ENCODE data around the gene SLC2A11.

The SLC2A11 gene

GRCh38 chr22:23842599-23842998 lies 15.1 kb upstream of the SLC2A11 start:
- no peak for TF ChIP-seq CTCF (IDR thresholded peaks at IDR 0.05; ENCODE audit: low read depth, low read length)
- Histone ChIP-seq H3K4me1 (peaks cover 5% of the 10 kb centered on the region), H3K36me3 (peaks cover 6% of the 10 kb centered on the region), H3K27me3 (no peaks in the 10 kb centered on the region), H3K4me3 (ENCODE audit: low read depth, low read length) (no peak overlapping the region), H3K9me3 (no peaks in the 10 kb centered on the region)
- DNase-seq: no peak

- Histone ChIP-seq H3K27me3 (no peaks in the 10 kb centered on the region), H3K4me1 (peaks cover 7% of the 10 kb centered on the region), H3K9me3 (no peaks in the 10 kb centered on the region), H3K36me3 (no peaks in the 10 kb centered on the region), H3K4me3 (ENCODE audit: low read depth, low read length) (no peak overlapping the region)
- no peak for DNase-seq
- TF ChIP-seq CTCF (IDR thresholded peaks at IDR 0.05; ENCODE audit: low read depth, low read length): no peak
Measured at GRCh38 chr22:23844739-23845202, 12.9 kb upstream of the SLC2A11 start.

- Histone ChIP-seq H3K36me3 (no peaks in the 10 kb centered on the region), H3K27me3 (no peaks in the 10 kb centered on the region), H3K4me3 (ENCODE audit: low read depth, low read length) (no peak overlapping the region), H3K9me3 (no peaks in the 10 kb centered on the region), H3K4me1 (peaks cover 7% of the 10 kb centered on the region)
- no peak for DNase-seq
- no peak for TF ChIP-seq CTCF (IDR thresholded peaks at IDR 0.05; ENCODE audit: low read depth, low read length)
Measured at GRCh38 chr22:23845265-23846080, 12.2 kb upstream of the SLC2A11 start.

DNA sequence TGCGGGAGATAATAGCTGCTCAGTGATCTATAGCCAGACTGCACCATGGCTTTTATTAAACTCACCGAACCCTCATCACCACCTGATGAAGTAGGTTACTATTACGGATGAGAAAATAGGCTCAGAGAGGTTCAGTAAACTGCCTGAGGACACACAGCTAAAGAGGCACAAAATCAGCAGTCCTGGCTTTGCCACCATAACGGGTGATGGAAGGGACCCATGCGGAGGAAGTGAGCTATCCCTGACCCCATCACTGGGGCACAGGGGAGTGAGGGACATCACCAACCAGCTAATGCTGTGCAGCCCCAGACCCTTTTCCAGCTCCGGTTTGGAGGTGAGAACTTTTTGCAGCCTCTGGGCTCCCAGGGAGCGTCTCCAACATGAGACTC lies 11.6 kb upstream of the SLC2A11 start:
- no peak for TF ChIP-seq CTCF (IDR thresholded peaks at IDR 0.05; ENCODE audit: low read depth, low read length)
- Histone ChIP-seq H3K9me3 (no peaks in the 10 kb centered on the region), H3K36me3 (no peaks in the 10 kb centered on the region), H3K27me3 (no peaks in the 10 kb centered on the region), H3K4me1 (peaks cover 7% of the 10 kb centered on the region), H3K4me3 (ENCODE audit: low read depth, low read length) (no peak overlapping the region)
- DNase-seq: no peak

DNA sequence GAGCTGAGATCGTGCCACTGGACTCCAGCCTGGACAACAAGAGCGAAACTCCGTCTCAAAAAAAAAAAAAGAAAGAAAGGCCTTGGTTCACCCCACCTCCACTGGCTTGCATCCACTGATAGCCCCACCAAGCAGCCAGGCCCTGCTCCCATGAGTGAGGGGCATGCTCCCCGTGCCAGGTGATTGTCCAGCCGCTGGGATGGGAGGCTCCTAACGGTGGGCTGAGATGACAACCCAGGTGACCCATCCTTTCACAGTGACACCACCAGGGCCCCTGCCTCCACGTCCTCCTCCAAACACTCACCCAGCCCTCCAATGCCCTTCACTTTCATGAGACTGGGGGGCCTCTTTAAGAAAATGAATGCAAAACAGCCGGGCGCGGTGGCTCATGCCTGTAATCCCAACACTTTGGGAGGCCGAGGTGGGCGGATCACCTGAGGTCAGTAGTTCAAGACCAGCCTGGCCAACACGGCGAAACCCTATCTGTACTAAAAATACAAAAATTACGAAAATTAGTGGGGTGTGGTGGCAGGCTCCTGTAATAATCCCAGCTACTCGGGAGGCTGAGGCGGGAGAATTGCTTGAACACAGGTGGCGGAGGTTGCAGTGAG lies 10.3 kb upstream of the SLC2A11 start:
- H3K36me3 ChIP-seq: no peaks in the 10 kb centered on the region
- no peak for DNase-seq
- no peak for TF ChIP-seq CTCF (IDR thresholded peaks at IDR 0.05; ENCODE audit: low read depth, low read length)
- no peaks in the 10 kb centered on the region for H3K9me3 ChIP-seq
- peaks cover 7% of the 10 kb centered on the region for H3K4me1 ChIP-seq
- no peak overlapping the region for H3K4me3 ChIP-seq (ENCODE audit: low read depth, low read length)
- no peaks in the 10 kb centered on the region for H3K27me3 ChIP-seq

All from BE2C (cell line).